T-helper 17 cell (primary cell): ENCODE results near the gene POLD2. TPM values are rescaled to one million over a fixed set of nuclear protein-coding genes. Genes with fewer than 3 reads are reported as not detected.

ENCODE experiments used
- ATAC-seq: fragments of 150-1000 bp; cut with Tn5 transposase; 2 replicates; pipeline ENCODE4 v1.10.0; 2021; ENCODE audit warnings: mild to moderate bottlenecking, moderate library complexity
- DNase-seq, 3 donors: peaks; one replicate each; pipeline versions ENCODE4 v3.0.0 to v3.0.0-alpha.2; 2020 to 2021
- H3K9me3 ChIP-seq: one replicate; pipeline ENCODE4 v1.7.0; 2013; ENCODE audit warnings: low read length, mild to moderate bottlenecking; ENCODE audit not compliant: control insufficient read depth, poor library complexity, severe bottlenecking
- H3K27ac Mint-ChIP-seq: one replicate; pipeline ENCODE4 v1.8.0; 2022; ENCODE audit warnings: mild to moderate bottlenecking, moderate library complexity, mixed read lengths
- H3K27me3 Mint-ChIP-seq: one replicate; pipeline ENCODE4 v1.8.0; 2022; ENCODE audit warnings: mixed read lengths
- H3K36me3 Mint-ChIP-seq: one replicate; pipeline ENCODE4 v1.8.0; 2022; ENCODE audit warnings: low read depth, mixed read lengths
- H3K4me1 Mint-ChIP-seq: one replicate; pipeline ENCODE4 v1.8.0; 2022; ENCODE audit warnings: mild to moderate bottlenecking, mixed read lengths
- H3K4me3 Mint-ChIP-seq: one replicate; pipeline ENCODE4 v1.8.0; 2022; ENCODE audit warnings: mild to moderate bottlenecking, moderate library complexity, mixed read lengths
- total RNA-seq, 4 donors: library from RNA in 2 of 4; stranded (reverse) in 2 of 4; gene quantifications; one replicate each; pipeline ENCODE4 v1.2.3 and lab custom pipeline; 2022 to 2026

POLD2 gene
- total RNA-seq, 2 donors from 2014 or later: 46.3 to 53.3 TPM

DNA sequence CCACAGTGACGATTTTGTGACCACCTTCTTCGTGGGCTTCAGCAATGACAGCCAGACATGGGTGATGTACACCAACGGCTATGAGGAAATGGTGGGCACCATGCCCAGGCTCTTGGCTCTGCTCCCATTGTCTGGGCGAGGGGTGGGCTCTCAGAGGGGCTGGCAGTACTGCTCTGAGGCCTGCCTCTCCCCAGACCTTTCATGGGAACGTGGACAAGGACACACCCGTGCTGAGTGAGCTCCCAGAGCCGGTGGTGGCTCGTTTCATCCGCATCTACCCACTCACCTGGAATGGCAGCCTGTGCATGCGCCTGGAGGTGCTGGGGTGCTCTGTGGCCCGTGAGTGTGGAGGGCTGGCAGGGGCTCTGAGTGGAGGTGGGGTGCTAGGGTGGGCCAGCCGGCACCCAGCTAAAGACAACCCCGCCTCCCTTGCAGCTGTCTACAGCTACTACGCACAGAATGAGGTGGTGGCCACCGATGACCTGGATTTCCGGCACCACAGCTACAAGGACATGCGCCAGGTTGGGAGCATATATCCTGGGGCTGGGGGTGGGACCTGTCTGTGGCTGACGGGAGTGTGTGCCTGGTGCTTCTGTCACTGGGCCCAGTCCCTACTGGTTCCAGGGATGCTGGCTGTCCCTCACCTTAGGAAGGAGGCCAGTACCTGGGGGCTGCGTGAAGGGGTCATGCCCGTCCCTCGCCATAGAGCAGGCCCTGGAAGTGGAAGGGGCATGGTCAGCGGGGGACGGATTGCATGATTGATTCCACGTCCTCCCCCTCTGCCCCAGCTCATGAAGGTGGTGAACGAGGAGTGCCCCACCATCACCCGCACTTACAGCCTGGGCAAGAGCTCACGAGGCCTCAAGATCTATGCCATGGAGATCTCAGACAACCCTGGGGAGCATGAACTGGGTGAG lies 12.4 kb downstream of the POLD2 start:
- DNase-seq (no peak), ATAC-seq (no peak)
- Mint-ChIP-seq H3K4me1 (no peaks in the 10 kb centered on the region), H3K4me3 (no peak overlapping the region), H3K36me3 (no peaks in the 10 kb centered on the region), H3K27ac (no peak overlapping the region), H3K27me3 (peaks cover 5% of the 10 kb centered on the region)
- H3K9me3 ChIP-seq: no peaks in the 10 kb centered on the region

DNA sequence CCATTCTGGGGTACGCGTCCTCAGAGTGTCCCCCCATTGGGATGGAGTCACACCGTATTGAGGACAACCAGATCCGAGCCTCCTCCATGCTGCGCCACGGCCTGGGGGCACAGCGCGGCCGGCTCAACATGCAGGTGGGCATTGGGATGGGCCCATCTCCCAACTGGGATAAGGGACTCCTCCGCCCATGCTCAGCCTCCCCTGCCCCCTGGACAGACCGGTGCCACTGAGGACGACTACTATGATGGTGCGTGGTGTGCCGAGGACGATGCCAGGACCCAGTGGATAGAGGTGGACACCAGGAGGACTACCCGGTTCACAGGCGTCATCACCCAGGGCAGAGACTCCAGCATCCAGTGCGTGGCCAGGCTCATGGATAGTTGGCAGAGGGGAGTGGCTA lies 13.4 kb downstream of the POLD2 start:
- peaks cover 7% of the 10 kb centered on the region for H3K4me1 Mint-ChIP-seq
- DNase-seq (no peak), ATAC-seq (no peak)
- H3K27ac Mint-ChIP-seq: no peak overlapping the region
- H3K27me3 Mint-ChIP-seq: peaks cover 15% of the 10 kb centered on the region
- peaks cover 5% of the 10 kb centered on the region for H3K36me3 Mint-ChIP-seq
- no peaks in the 10 kb centered on the region for H3K9me3 ChIP-seq
- no peak overlapping the region for H3K4me3 Mint-ChIP-seq

DNA sequence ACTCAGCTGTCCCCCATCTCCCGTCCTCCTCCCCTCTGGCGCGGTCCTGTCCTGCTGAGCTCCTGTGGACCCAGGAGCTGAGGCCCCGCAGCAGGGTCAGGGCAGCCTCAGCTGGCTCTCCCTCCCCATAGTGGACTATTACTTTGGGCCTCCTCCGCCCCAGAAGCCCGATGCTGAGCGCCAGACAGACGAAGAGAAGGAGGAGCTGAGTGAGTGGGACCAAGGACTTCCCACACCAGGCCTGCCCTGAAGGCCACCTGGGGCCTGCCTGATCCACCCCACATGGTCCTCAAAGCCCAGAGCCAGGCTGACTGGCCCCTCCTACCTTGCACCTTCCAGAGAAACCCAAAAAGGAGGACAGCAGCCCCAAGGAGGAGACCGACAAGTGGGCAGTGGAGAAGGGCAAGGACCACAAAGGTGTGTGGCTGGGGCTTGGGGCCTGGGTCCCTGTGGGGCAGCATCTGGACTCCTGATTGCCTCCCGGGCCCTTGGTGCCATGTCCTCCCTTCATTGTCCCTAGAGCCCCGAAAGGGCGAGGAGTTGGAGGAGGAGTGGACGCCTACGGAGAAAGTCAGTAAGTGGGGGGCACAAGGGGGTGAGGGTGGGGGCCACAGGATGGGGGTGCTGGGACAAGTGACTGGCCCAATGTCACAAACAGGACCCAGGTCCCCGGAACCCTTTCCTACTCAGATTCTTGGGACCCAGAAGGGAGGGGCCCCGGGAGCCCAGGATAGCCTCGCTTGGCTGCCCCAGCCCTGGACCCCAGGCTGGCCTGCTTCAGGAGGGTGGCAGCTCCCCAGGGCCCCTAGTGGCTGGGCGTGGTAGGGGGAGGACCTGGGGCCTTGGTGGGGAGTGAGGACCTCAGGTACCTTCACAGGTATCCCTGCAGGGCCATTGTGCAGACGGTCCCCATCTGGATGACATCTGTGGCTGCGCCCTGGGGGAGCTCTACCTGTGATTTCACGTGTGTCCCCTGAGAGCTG lies 14.3 kb downstream of the POLD2 start:
- Mint-ChIP-seq H3K27ac (no peak overlapping the region), H3K36me3 (peaks cover 5% of the 10 kb centered on the region), H3K4me1 (peaks cover 7% of the 10 kb centered on the region), H3K27me3 (peaks cover 16% of the 10 kb centered on the region), H3K4me3 (no peak overlapping the region)
- DNase-seq: no peak
- no peaks in the 10 kb centered on the region for H3K9me3 ChIP-seq
- ATAC-seq: no peak

DNA sequence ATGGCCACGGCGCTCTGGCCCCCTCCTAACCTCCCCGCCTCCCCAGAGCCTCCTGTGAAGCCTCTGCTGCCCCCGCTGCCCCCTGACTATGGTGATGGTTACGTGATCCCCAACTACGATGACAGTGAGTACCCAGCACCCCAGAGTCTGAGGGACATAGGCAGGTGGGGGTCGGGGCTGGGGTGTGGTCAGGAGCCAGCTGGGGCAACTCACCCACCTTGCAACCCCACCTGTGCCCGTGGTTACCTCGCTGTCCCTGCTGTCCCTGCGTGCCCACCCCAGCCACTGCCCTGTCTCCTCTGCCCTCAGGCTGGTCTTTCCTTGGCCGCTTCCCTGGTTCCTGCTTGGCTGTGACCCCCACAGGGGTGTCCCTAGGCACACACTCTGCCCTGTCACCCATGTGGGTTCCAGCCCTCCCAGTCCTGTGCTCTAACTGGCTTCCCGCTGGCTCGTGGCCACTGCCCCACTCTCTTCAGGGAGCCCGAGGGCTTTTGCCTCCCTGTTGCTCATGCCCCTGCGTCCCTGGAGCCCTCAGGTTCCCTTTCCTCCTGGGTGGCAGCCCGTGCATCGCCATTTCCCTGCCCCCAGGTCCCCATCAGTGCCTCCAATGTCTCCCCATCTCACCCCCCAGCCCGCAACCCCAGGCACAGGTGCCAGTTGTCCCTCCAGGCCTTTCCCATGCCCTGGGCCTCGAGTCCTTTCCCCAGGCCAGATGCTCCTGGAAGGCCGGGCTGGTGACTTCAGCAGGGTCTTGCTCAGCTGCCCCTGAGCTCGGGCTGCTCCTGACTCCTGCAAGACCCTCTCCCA lies 15.2 kb downstream of the POLD2 start:
- DNase-seq: no peak

DNA sequence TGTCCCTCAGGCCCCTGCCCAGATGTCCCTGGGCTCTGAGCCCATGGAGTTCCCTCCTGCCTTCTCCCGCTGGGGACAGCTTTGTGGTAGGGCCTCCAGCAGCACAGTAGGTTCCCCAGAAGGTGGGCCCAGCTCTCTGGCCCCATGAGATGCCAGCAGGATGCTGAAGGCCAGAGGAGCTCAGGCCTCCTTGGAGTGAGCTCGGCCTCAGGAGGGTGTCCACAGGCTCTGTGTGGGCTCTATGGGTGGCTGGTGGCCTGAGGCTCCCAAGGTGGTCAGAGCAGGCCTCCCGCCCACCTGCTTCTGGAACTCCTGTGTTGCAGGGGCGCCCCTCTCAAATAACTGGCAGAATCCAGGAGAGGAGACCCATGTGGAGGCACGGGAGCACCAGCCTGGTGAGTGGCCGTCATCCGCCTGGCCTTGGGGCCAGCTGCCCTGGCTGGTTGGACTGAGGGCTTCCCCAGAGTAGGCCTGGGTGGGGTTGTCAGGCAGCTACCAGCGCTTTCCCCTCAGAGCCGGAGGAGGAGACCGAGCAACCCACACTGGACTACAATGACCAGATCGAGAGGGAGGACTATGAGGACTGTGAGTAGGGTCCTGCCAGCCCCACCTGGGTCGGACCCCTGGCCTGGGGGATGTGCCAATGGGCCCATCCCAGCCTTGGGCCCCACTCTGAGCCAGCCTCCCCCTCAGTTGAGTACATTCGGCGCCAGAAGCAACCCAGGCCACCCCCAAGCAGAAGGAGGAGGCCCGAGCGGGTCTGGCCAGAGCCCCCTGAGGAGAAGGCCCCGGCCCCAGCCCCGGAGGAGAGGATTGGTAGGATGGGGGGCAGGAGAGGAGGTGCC lies 16.0 kb downstream of the POLD2 start:
- Mint-ChIP-seq H3K27ac (no peak overlapping the region), H3K36me3 (peaks cover 5% of the 10 kb centered on the region), H3K4me1 (peaks cover 7% of the 10 kb centered on the region), H3K4me3 (no peak overlapping the region), H3K27me3 (peaks cover 29% of the 10 kb centered on the region)
- no peak for DNase-seq
- ATAC-seq: no peak
- no peaks in the 10 kb centered on the region for H3K9me3 ChIP-seq

More for the DNA sequence above, 15.2 kb downstream of the POLD2 start:
- no peak overlapping the region for H3K4me3 Mint-ChIP-seq
- ATAC-seq: no peak
- no peaks in the 10 kb centered on the region for H3K9me3 ChIP-seq
- no peak overlapping the region for H3K27ac Mint-ChIP-seq
- H3K4me1 Mint-ChIP-seq: peaks cover 7% of the 10 kb centered on the region
- peaks cover 20% of the 10 kb centered on the region for H3K27me3 Mint-ChIP-seq
- peaks cover 5% of the 10 kb centered on the region for H3K36me3 Mint-ChIP-seq

DNA sequence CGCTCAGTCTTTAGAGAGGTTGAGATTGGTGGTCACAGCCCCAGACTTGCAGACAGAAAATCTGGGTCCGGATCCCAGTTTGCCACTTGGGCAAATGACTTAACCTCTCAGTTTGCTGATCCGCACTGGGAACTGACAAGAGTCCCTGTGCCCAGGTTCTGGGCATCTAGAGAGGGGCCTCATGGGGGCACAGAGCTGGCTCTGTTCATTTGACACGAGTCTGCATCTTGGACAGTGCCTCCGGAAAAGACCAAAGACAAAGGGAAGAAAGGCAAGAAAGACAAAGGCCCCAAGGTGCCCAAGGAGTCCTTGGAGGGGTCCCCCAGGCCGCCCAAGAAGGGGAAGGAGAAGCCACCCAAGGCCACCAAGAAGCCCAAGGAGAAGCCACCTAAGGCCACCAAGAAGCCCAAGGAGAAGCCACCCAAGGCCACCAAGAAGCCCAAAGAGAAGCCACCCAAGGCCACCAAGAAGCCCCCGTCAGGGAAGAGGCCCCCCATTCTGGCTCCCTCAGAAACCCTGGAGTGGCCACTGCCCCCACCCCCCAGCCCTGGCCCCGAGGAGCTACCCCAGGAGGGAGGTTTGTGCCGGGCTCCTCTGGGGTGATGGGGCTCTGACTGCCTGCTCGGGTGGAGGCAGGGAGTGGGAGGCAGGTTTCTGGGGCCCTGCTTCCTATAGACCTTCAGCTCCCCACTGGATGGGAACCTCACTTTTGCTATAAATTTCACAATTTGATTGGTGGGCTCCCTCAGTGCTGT lies 16.9 kb downstream of the POLD2 start:
- no peaks in the 10 kb centered on the region for H3K9me3 ChIP-seq
- DNase-seq (peak in 1 of 3 donors; percentile 7), ATAC-seq (no peak)
- Mint-ChIP-seq H3K36me3 (peaks cover 5% of the 10 kb centered on the region), H3K4me3 (peak overlapping the region; percentile 85), H3K27ac (peak overlapping the region; percentile 59), H3K27me3 (peaks cover 33% of the 10 kb centered on the region), H3K4me1 (peaks cover 7% of the 10 kb centered on the region)

DNA sequence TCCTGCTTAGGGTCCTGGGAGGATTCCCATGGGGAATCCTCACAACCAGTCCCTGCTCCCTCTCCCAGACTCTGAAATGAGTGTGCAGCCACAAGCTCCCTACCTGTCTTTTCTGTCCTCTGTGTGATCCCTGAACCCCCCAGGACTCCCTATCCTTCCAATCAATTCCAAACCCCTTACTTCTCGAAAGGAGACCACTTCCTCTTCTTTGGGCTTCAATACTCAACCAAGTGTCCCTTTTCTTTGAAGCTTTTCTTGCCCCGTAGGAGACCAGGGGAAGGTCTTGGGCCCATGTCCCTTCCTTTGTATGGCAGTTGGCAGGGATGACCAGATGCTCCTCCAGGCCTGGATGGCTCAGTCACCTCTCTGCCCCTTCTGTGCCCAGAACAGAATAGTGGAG lies 17.5 kb downstream of the POLD2 start:
- H3K27ac Mint-ChIP-seq: peak overlapping the region; percentile 59
- H3K4me3 Mint-ChIP-seq: peak overlapping the region; percentile 85
- H3K36me3 Mint-ChIP-seq: peaks cover 5% of the 10 kb centered on the region
- peaks cover 7% of the 10 kb centered on the region for H3K4me1 Mint-ChIP-seq
- ATAC-seq (no peak), DNase-seq (no peak)
- H3K9me3 ChIP-seq: no peaks in the 10 kb centered on the region
- H3K27me3 Mint-ChIP-seq: peaks cover 33% of the 10 kb centered on the region

DNA sequence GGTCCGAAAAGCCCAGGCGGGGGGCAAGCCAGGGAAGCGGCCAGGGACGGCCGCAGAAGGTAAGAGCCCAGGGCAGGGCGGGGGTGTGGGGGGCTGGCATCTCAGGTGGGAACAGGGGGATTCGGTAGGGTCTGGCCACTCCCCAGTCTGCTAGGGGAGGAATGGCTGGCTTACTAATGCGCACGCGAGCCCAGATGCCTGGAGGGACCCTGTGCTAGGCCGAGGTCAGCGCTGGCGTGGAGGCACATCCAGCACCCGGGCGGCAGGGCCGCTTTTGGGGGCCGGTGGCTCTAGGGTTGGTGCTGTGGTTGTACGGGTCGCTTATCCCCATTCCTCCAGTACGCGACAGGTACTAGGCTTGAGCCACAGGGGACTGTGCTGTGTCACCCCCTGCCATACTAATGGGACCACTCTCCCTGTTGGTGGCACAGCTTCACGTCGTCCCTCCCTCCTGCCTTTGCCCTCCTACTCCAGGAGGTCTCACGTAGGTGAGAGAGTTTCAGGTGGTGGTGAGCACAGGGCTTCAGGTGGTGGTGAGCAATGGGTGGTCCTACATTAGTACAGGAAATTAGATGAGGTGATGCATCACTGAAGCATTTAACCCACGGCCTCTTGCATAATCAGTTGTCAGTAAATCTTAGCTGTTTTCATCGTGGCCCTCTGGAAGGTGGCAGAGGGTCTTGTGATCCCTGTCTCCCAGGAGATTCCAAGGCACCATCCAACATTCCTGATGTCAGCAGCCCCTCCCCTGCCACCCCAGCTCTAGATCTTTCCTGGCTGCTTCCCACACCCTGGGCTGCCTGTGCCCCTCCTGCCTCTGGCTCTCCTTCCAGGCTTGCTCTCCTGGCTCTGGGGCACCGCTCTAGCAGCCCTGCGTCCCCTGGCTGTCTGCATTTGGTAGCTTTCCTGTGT lies 18.2 kb downstream of the POLD2 start:
- peak overlapping the region; percentile 59 for H3K27ac Mint-ChIP-seq
- peaks cover 5% of the 10 kb centered on the region for H3K36me3 Mint-ChIP-seq
- H3K4me1 Mint-ChIP-seq: peaks cover 7% of the 10 kb centered on the region
- ATAC-seq: peak; percentile 27
- no peaks in the 10 kb centered on the region for H3K9me3 ChIP-seq
- H3K4me3 Mint-ChIP-seq: peak overlapping the region; percentile 85
- H3K27me3 Mint-ChIP-seq: peaks cover 37% of the 10 kb centered on the region
- peak in 1 of 3 donors; percentile 8 for DNase-seq

DNA sequence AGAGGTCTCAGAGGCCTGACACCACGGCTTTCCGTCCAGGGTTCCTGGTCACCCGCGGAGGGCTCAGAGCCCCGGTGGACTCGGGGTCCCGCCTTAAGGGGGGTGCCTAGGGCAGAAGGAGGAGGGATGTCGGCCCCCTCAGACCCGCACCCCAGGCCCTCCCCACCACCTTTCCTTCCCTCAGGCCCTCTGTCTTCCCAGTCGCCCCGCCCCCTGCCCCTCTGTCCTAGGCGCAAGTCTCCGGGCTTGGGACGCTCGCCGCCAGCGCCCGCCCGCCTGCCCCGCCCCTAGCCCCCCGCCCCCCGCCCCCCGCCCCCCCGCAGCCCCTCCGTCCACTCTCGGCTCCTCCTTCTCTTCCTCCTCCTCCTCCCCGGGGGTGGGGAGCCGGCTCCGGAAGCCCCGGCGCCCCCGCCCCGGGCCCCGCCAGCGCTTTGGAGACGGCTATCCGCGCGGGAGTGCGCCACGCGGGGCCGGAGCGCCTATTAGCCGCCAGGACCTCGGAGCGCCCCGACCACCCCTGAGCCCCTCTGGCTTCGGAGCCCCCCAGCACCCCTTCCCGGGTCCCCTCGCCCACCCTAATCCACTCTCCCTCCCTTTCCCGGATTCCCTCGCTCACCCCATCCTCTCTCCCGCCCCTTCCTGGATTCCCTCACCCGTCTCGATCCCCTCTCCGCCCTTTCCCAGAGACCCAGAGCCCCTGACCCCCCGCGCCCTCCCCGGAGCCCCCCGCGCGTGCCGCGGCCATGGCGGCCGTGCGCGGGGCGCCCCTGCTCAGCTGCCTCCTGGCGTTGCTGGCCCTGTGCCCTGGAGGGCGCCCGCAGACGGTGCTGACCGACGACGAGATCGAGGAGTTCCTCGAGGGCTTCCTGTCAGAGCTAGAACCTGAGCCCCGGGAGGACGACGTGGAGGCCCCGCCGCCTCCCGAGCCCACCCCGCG lies 19.2 kb downstream of the POLD2 start, which contains the start of gene AEBP1:
TSS of gene AEBP1 (plus strand) at position 423 of the 937 bp plus-strand sequence. CDS start at position 744, 321 bp downstream.
- H3K27me3 Mint-ChIP-seq: peaks cover 37% of the 10 kb centered on the region
- no peaks in the 10 kb centered on the region for H3K9me3 ChIP-seq
- peak within 1 kb of the TSS; percentile 78 for H3K4me3 Mint-ChIP-seq
- DNase-seq (peak in 1 of 3 donors; percentile 13), ATAC-seq (peak; percentile 52)
- no peak within 1 kb of the TSS for H3K27ac Mint-ChIP-seq
- H3K36me3 Mint-ChIP-seq: peaks cover 5% of the 10 kb centered on the region
- peaks cover 7% of the 10 kb centered on the region for H3K4me1 Mint-ChIP-seq

DNA sequence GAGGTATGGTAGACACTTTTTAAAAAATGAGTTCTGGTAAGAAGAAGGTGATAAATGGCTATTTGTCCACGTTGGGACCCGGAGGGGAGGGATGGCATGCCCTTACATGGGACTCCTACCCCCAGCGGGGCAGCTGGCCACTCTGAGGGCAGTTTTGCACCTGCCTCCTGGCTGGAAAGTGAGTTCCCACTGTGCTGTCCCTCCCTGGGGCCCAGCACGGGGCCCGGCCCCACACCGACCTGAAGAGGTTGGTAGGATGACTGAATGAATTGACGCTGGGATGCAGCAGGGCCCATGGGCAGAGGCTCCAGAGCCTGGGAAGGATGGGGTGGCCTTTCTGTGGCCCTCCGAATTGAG lies 19.8 kb downstream of the POLD2 start:
- peaks cover 37% of the 10 kb centered on the region for H3K27me3 Mint-ChIP-seq
- no peaks in the 10 kb centered on the region for H3K9me3 ChIP-seq
- no peak for DNase-seq
- H3K36me3 Mint-ChIP-seq: peaks cover 5% of the 10 kb centered on the region
- H3K4me3 Mint-ChIP-seq: peak overlapping the region; percentile 78
- no peak overlapping the region for H3K27ac Mint-ChIP-seq
- no peak for ATAC-seq
- peaks cover 7% of the 10 kb centered on the region for H3K4me1 Mint-ChIP-seq
